A549 (cell line): Measurements from ENCODE around the gene ZNF618. TPM values are rescaled to one million over a fixed set of nuclear protein-coding genes. Genes with fewer than 3 reads are reported as not detected.

Experiments used
- ATAC-seq, 2 experiments: fragments of 200-7000 bp in 1 of 2; fragments of >200 bp in 1 of 2; cut with Nextera tagmentation in 1 of 2; cut with Tn5 transposase in 1 of 2; 3 replicates each; pipeline versions ENCODE4 v1.8.0 to v1.9.1; 2018 to 2020; ENCODE audit warnings: mild to moderate bottlenecking in 1 of 2, moderate library complexity in 1 of 2
- CTCF ChIA-PET: fragments of 300-600 bp; sonication (Branson Sonifier 250); formaldehyde crosslinking; extraction: SDS; loops from one replicate; lab custom pipeline; 2021; ENCODE audit warnings: antibody characterized with exemption, inconsistent platforms; lab: Yijun Ruan, JAX
- POLR2A ChIA-PET: fragments of 350-600 bp; formaldehyde crosslinking; extraction: SDS; loops from one replicate; lab custom pipeline; 2021; ENCODE audit warnings: antibody characterized with exemption, inconsistent platforms; lab: Yijun Ruan, JAX
- DNase-seq, 2 experiments: peaks; one replicate each; pipeline versions ENCODE4 v3.0.0 to v3.0.0-alpha.2; 2011 to 2016; ENCODE audit warnings: low read depth in 1 of 2, low spot score in 1 of 2
- FAIRE-seq: peaks from 2 replicates; lab custom pipeline; 2011; peaks lifted over from hg19 to GRCh38; lab: Jason Lieb, UNC
- H3K27ac ChIP-seq, 2 experiments: fragments of >200 bp; sonication (Bioruptor Twin); formaldehyde crosslinking; 3 replicates each; pipeline ENCODE4 v1.5.1; 2016 to 2017
- H3K4me1 ChIP-seq: fragments of >200 bp; sonication (Bioruptor Twin); formaldehyde crosslinking; 3 replicates; pipeline ENCODE4 v1.6.1; 2016
- H3K4me2 ChIP-seq: fragments of >200 bp; sonication (Bioruptor Twin); formaldehyde crosslinking; 3 replicates; pipeline ENCODE4 v1.6.1; 2016
- H3K4me3 ChIP-seq: fragments of >200 bp; sonication (Bioruptor Twin); formaldehyde crosslinking; 3 replicates; pipeline ENCODE4 v1.5.1; 2016
- H3K9me3 ChIP-seq: fragments of >200 bp; sonication (Bioruptor Twin); formaldehyde crosslinking; 3 replicates; pipeline ENCODE4 v1.6.1; 2016
- CHD2 ChIP-seq: fragments of 150-350 bp; IDR thresholded peaks from 2 replicates; pipeline ENCODE4 v1.6.1; 2014; ENCODE audit warnings: low read length; ENCODE audit not compliant: partially characterized antibody
- CHD4 ChIP-seq: fragments of 200-600 bp; sonication (generic); IDR thresholded peaks from 2 replicates; pipeline ENCODE4 v1.6.1; 2016; ENCODE audit warnings: antibody characterized with exemption, mild to moderate bottlenecking, borderline replicate concordance
- EHF ChIP-seq: fragments of 250-450 bp; sonication (Bioruptor Pico); IDR thresholded peaks from 2 replicates; pipeline ENCODE4 v1.5.0; 2020; ENCODE audit warnings: mild to moderate bottlenecking
- EP300 ChIP-seq, 2 experiments: fragments of >200 bp; sonication (Bioruptor Twin); formaldehyde crosslinking; IDR thresholded peaks; 2 replicates in 1 of 2; 3 replicates in 1 of 2; pipeline ENCODE4 v1.6.1; 2016 to 2017
- FOSL2 ChIP-seq, 2 experiments: fragments of 450-650 bp in 1 of 2; fragments of >200 bp in 1 of 2; sonication (Bioruptor Twin) in 1 of 2; formaldehyde crosslinking; IDR thresholded peaks; 2 replicates each; pipeline versions ENCODE4 v1.5.0 to v1.6.1; 2016 to 2020; ENCODE audit warnings: mild to moderate bottlenecking in 1 of 2, moderate library complexity in 1 of 2
- HDAC2 ChIP-seq: fragments of 200-600 bp; sonication (generic); IDR thresholded peaks from 2 replicates; pipeline ENCODE4 v1.6.1; 2016
- HOXB5 ChIP-seq: fragments of 250-450 bp; sonication (Bioruptor Pico); IDR thresholded peaks from 2 replicates; pipeline ENCODE4 v1.5.0; 2020; ENCODE audit warnings: mild to moderate bottlenecking, moderate library complexity
- MAZ ChIP-seq: fragments of 150-350 bp; IDR thresholded peaks from 2 replicates; pipeline ENCODE4 v1.6.1; 2014; ENCODE audit warnings: antibody characterized with exemption, low read depth, low read length, borderline replicate concordance
- PHF8 ChIP-seq: fragments of 200-600 bp; sonication (generic); IDR thresholded peaks from 2 replicates; pipeline ENCODE4 v1.6.1; 2016; ENCODE audit warnings: low read depth, mild to moderate bottlenecking, antibody characterized with exemption, moderate library complexity, borderline replicate concordance
- RAD21 ChIP-seq, 2 experiments: fragments of >200 bp in 1 of 2; sonication (Bioruptor Twin) in 1 of 2; formaldehyde crosslinking in 1 of 2; IDR thresholded peaks in 1 of 2; conservative IDR thresholded peaks in 1 of 2; 2 replicates in 1 of 2; 3 replicates in 1 of 2; pipeline ENCODE4 v1.6.1; 2012 to 2018; ENCODE audit warnings: inconsistent platforms in 1 of 2
- RARB ChIP-seq: fragments of 250-450 bp; sonication (Bioruptor Pico); IDR thresholded peaks from 2 replicates; pipeline ENCODE4 v1.8.0; 2021; ENCODE audit warnings: mild to moderate bottlenecking, moderate library complexity
- RCOR1 ChIP-seq: fragments of 150-350 bp; IDR thresholded peaks from 2 replicates; pipeline ENCODE4 v1.6.1; 2014; ENCODE audit warnings: antibody characterized with exemption, low read length, low read depth
- RFX5 ChIP-seq: fragments of 450-650 bp; IDR thresholded peaks from 2 replicates; pipeline ENCODE4 v1.7.1; 2014; ENCODE audit warnings: antibody characterized with exemption, mild to moderate bottlenecking, moderate library complexity
- RNF2 ChIP-seq: fragments of 200-600 bp; sonication (generic); IDR thresholded peaks from 2 replicates; pipeline ENCODE4 v1.6.1; 2016; ENCODE audit warnings: low read depth, mild to moderate bottlenecking, antibody characterized with exemption, moderate library complexity, borderline replicate concordance
- SREBF2 ChIP-seq: fragments of 450-650 bp; IDR thresholded peaks from 2 replicates; pipeline ENCODE4 v1.6.1; 2014; ENCODE audit warnings: mild to moderate bottlenecking, moderate library complexity
- TFCP2L1 ChIP-seq: fragments of 250-450 bp; sonication (Bioruptor Pico); IDR thresholded peaks from 2 replicates; pipeline ENCODE4 v1.5.0; 2021; ENCODE audit warnings: mild to moderate bottlenecking
- TP53 ChIP-seq: fragments of 250-450 bp; sonication (Bioruptor Pico); IDR thresholded peaks from 2 replicates; pipeline ENCODE4 v1.5.0; 2021; ENCODE audit warnings: mild to moderate bottlenecking, moderate library complexity
- ZNF302 ChIP-seq: fragments of 250-450 bp; sonication (Bioruptor Pico); IDR thresholded peaks from 2 replicates; pipeline ENCODE4 v1.9.0; 2021; ENCODE audit warnings: inconsistent platforms, mild to moderate bottlenecking, moderate library complexity
- ZSCAN20 ChIP-seq: fragments of 250-450 bp; sonication (Bioruptor Pico); IDR thresholded peaks from 2 replicates; pipeline ENCODE4 v1.8.0; 2022; ENCODE audit warnings: mild to moderate bottlenecking, moderate library complexity
- WGBS: methylation state at CpG from one replicate; pipeline ENCODE4 v1.1.6; 2017; ENCODE audit errors: missing lambda C conversion rate; 5-methylcytosine and 5-hydroxymethylcytosine counted together
- polyA plus RNA-seq, 4 experiments: library from polyadenylated mRNA; depleted of rRNA in 3 of 4; stranded (reverse); fragments of >200 nt; fragmentation: RNase III in 1 of 4; extraction: RNeasy Plus Mini Kit Qiagen cat#74134 plus additional on column Dnase treatment in 1 of 4; gene quantifications; 2 replicates in 3 of 4; 3 replicates in 1 of 4; pipeline ENCODE4 v1.2.3, GENCODE V29; 2011 to 2017
- TF ChIP-seq, protein P1 (sequence below): fragments of 250-450 bp; sonication (Bioruptor Pico); IDR thresholded peaks from 2 replicates; pipeline ENCODE4 v1.5.0; 2020; ENCODE audit warnings: low read depth, mild to moderate bottlenecking, moderate library complexity
- TF ChIP-seq, protein P2 (sequence below): fragments of >200 bp; sonication (Bioruptor Twin); formaldehyde crosslinking; IDR thresholded peaks from 3 replicates; pipeline ENCODE4 v1.5.1; 2016
- TF ChIP-seq, protein P3 (sequence below): IDR thresholded peaks from 2 replicates; pipeline ENCODE4 v1.6.1; 2012
- TF ChIP-seq, protein P4 (sequence below): fragments of 150-350 bp; IDR thresholded peaks from 2 replicates; pipeline ENCODE4 v1.6.1; 2014; ENCODE audit warnings: low read depth, mild to moderate bottlenecking, low read length

ZNF618 gene
- polyA plus RNA-seq, 2 of the 4 experiments (the other 2 are of a cell fraction): 9.0 to 10.0 TPM

DNA sequence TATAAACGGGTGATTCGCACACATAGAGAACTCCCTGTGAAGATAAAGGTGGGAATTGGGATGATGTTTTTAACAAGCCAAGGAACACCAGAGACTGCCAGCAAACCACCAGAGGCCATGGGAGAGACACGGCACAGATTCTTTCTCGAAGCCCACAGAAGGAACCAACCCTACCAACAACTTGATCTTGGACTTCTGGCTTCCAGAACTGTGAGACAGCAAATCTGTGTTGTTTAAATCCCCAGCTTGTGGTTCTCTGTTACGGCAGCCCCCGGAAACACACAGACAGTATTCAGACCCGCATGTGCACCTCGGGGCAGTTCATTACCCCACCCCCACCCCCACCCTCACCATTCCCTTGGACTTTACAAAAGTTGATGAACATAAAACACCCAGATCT is 189.2 kb downstream of the ZNF618 start:
- H3K4me1 ChIP-seq: no peaks in the 10 kb centered on the region
- no peak overlapping the region for H3K4me2 ChIP-seq
- ATAC-seq (no peak), FAIRE-seq (no peak), DNase-seq (no peak)
- TF ChIP-seq HOXB5 (CRISPR knock-in tag) (no peak), RARB (no peak), TP53 (CRISPR knock-in tag) (no peak), RFX5 (no peak)
- H3K4me3 ChIP-seq: no peak overlapping the region
- H3K9me3 ChIP-seq: peaks cover 2% of the 10 kb centered on the region; the same call in 1 of the 3 replicates
- H3K27ac ChIP-seq: no peak overlapping the region
- ChIA-PET CTCF (interaction anchor here (1.0 kb wide), 1 partner anchor 26 kb away, joined by 3 read pairs; no protein-coding TSS in a partner anchor), POLR2A (no interaction called here)
- 85% methylated on average over 8 of the region's 8 CpGs for WGBS

DNA sequence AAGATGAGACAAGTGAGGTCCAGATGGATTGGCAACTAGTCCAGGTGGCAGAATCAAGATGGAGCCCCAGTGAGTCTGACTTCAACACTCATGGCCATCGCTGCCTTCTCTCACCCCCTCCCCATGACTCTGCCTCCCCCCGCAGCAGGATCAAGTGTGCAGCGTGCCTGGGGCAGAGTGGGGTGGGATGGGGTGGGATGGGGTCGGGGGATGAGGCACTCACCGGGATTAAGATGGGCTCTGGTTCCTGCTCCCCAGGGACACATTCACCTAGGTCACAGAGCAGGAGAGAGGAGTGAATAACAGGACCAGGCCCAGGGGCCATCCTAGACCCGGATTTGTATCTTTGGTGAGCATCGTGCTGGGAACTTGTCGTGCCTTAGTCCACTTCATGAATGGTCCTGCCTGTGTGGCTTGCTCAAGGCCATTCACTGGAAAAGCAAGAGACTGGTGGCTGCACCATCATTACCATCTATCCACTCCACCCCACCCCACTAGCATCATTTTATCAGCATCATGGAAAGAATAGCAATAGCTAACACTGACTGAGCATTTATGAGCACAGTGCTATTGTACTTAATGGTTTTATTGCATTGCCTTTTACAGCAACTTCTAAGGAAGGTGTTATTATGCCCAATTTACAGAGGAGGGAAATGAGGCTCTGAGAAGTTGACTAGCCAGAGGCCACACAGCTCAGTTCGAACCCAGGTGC is 193.5 kb downstream of the ZNF618 start:
- no peak for FAIRE-seq
- ATAC-seq: no peak
- 92% methylated on average over 6 of the region's 9 CpGs for WGBS
- DNase-seq: no peak
- TF ChIP-seq MAZ: no peak
- no peak for TF ChIP-seq TFCP2L1 (CRISPR knock-in tag)
- no peak for TF ChIP-seq FOSL2 (IDR thresholded peaks at IDR 0.05)
- no peak for TF ChIP-seq FOSL2 (CRISPR knock-in tag; IDR thresholded peaks at IDR 0.05)
- no peak for TF ChIP-seq HDAC2
- TF ChIP-seq, protein P1, sequence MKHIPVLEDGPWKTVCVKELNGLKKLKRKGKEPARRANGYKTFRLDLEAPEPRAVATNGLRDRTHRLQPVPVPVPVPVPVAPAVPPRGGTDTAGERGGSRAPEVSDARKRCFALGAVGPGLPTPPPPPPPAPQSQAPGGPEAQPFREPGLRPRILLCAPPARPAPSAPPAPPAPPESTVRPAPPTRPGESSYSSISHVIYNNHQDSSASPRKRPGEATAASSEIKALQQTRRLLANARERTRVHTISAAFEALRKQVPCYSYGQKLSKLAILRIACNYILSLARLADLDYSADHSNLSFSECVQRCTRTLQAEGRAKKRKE (CRISPR knock-in tag): no peak
- no peak for TF ChIP-seq SREBF2
- no peak for TF ChIP-seq EP300 (IDR thresholded peaks at IDR 0.05)
- no peak for TF ChIP-seq PHF8
- TF ChIP-seq, protein P2, sequence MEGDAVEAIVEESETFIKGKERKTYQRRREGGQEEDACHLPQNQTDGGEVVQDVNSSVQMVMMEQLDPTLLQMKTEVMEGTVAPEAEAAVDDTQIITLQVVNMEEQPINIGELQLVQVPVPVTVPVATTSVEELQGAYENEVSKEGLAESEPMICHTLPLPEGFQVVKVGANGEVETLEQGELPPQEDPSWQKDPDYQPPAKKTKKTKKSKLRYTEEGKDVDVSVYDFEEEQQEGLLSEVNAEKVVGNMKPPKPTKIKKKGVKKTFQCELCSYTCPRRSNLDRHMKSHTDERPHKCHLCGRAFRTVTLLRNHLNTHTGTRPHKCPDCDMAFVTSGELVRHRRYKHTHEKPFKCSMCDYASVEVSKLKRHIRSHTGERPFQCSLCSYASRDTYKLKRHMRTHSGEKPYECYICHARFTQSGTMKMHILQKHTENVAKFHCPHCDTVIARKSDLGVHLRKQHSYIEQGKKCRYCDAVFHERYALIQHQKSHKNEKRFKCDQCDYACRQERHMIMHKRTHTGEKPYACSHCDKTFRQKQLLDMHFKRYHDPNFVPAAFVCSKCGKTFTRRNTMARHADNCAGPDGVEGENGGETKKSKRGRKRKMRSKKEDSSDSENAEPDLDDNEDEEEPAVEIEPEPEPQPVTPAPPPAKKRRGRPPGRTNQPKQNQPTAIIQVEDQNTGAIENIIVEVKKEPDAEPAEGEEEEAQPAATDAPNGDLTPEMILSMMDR: no peak
- TF ChIP-seq ZNF302 (CRISPR knock-in tag): no peak
- no peak for TF ChIP-seq RAD21 (conservative IDR thresholded peaks at IDR 0.05 in 1 of 2, IDR thresholded peaks at IDR 0.05 in 1 of 2)
- TF ChIP-seq, protein P3, sequence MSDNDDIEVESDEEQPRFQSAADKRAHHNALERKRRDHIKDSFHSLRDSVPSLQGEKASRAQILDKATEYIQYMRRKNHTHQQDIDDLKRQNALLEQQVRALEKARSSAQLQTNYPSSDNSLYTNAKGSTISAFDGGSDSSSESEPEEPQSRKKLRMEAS: no peak
- TF ChIP-seq, protein P4, sequence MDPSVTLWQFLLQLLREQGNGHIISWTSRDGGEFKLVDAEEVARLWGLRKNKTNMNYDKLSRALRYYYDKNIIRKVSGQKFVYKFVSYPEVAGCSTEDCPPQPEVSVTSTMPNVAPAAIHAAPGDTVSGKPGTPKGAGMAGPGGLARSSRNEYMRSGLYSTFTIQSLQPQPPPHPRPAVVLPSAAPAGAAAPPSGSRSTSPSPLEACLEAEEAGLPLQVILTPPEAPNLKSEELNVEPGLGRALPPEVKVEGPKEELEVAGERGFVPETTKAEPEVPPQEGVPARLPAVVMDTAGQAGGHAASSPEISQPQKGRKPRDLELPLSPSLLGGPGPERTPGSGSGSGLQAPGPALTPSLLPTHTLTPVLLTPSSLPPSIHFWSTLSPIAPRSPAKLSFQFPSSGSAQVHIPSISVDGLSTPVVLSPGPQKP: no peak
- no peak for TF ChIP-seq EHF (CRISPR knock-in tag)
- TF ChIP-seq ZSCAN20 (CRISPR knock-in tag): no peak
- TF ChIP-seq RCOR1: no peak
- TF ChIP-seq CHD4: no peak
- no peak for TF ChIP-seq CHD2
- TF ChIP-seq RNF2: no peak
- CTCF ChIA-PET: interaction anchor here (1.3 to 4.7 kb wide), 2 partner anchors 13 to 333 kb away, joined by 3 to 40 read pairs; no protein-coding TSS in a partner anchor
- no peak overlapping the region for H3K4me3 ChIP-seq
- H3K4me2 ChIP-seq: no peak overlapping the region
- POLR2A ChIA-PET: no interaction called here
- no peak overlapping the region for H3K27ac ChIP-seq
- no peaks in the 10 kb centered on the region for H3K4me1 ChIP-seq
- no peaks in the 10 kb centered on the region for H3K9me3 ChIP-seq
